B cell (primary cell): Measurements from ENCODE around the gene NUDCD3. TPM values are rescaled to one million over a fixed set of nuclear protein-coding genes. Genes with fewer than 3 reads are reported as not detected.

ENCODE experiments used
- ATAC-seq: fragments of 200-7000 bp; cut with Tn5 transposase; one replicate; pipeline ENCODE4 v1.10.0; 2021; ENCODE audit warnings: low read depth, mild to moderate bottlenecking, moderate number of reproducible peaks, moderate library complexity
- CTCF ChIA-PET: fragments of 350-600 bp; sonication (Branson Sonifier 250); formaldehyde crosslinking; loops from one replicate; lab custom pipeline; 2021; ENCODE audit warnings: antibody characterized with exemption, inconsistent platforms; lab: Charles Lee
- POLR2A ChIA-PET: fragments of 350-600 bp; sonication (Branson Sonifier 250); formaldehyde crosslinking; loops from one replicate; lab custom pipeline; 2021; ENCODE audit warnings: antibody characterized with exemption; lab: Charles Lee
- DNase-seq: peaks from one replicate; pipeline ENCODE4 v3.0.0; 2013
- H2AFZ ChIP-seq: 2 replicates; pipeline ENCODE4 v1.6.1; 2012; ENCODE audit warnings: mild to moderate bottlenecking, low read depth, low read length; ENCODE audit not compliant: insufficient read depth, poor library complexity, severe bottlenecking
- H3K27ac ChIP-seq, 2 donors: 1 replicate in 1 of 2; 2 replicates in 1 of 2; pipeline ENCODE4 v1.5.1; 2012 to 2013; ENCODE audit warnings: low read length in 2 of 2, mild to moderate bottlenecking in 2 of 2, moderate library complexity in 1 of 2
- H3K27me3 ChIP-seq, 4 experiments: fragments of 200-600 bp in 1 of 4; sonication (generic) in 1 of 4; replicated peaks in 1 of 4; 1 replicate in 2 of 4; 2 replicates in 2 of 4; pipeline versions ENCODE4 v1.6.1 to v1.7.0; 2013 to 2016; ENCODE audit warnings: low read length in 3 of 4, mild to moderate bottlenecking in 2 of 4, mixed read lengths in 1 of 4, moderate library complexity in 1 of 4; ENCODE audit not compliant: insufficient read depth in 4 of 4, control insufficient read depth in 3 of 4; ENCODE audit errors: control extremely low read depth in 1 of 4
- H3K36me3 ChIP-seq, 2 experiments: replicated peaks in 1 of 2; 1 replicate in 1 of 2; 2 replicates in 1 of 2; pipeline versions ENCODE4 v1.6.1 to v1.7.1; 2013; ENCODE audit warnings: low read length in 1 of 2; ENCODE audit not compliant: insufficient read depth in 2 of 2, control insufficient read depth in 1 of 2; ENCODE audit errors: control extremely low read depth in 1 of 2, extremely low read depth in 1 of 2
- H3K4me1 ChIP-seq, 2 donors: fragments of 200-600 bp in 1 of 2; sonication (generic) in 1 of 2; 1 replicate in 1 of 2; 2 replicates in 1 of 2; pipeline versions ENCODE4 v1.5.1 to v1.6.1; 2013 to 2017; ENCODE audit warnings: low read length in 2 of 2; ENCODE audit not compliant: control insufficient read depth in 2 of 2, insufficient read depth in 2 of 2
- H3K4me2 ChIP-seq: replicated peaks from 2 replicates; pipeline ENCODE3; 2012; ENCODE audit warnings: mild to moderate bottlenecking, low read depth, low read length; ENCODE audit not compliant: poor library complexity, severe bottlenecking
- H3K4me3 ChIP-seq, 5 experiments: fragments of 200-600 bp in 1 of 5; sonication (generic) in 1 of 5; 1 replicate in 3 of 5; 2 replicates in 2 of 5; pipeline versions ENCODE4 v1.5.1 to v1.7.0; 2011 to 2016; ENCODE audit warnings: low read length in 4 of 5, mild to moderate bottlenecking in 4 of 5, low read depth in 2 of 5, control low read depth in 1 of 5, moderate library complexity in 1 of 5; ENCODE audit not compliant: insufficient read depth in 1 of 5; ENCODE audit errors: control extremely low read depth in 1 of 5, extremely low read depth in 1 of 5
- H3K79me2 ChIP-seq: fragments of 200-600 bp; sonication (generic); one replicate; pipeline ENCODE4 v1.6.0; 2016; ENCODE audit warnings: low read length; ENCODE audit not compliant: control insufficient read depth, insufficient read depth
- H3K9ac ChIP-seq: fragments of 200-600 bp; sonication (generic); 2 replicates; pipeline ENCODE4 v1.6.1; 2017; ENCODE audit warnings: mild to moderate bottlenecking, low read length, moderate library complexity
- H3K9me3 ChIP-seq, 3 donors: one replicate each; pipeline versions ENCODE4 v1.6.1 to v1.7.1; 2013; ENCODE audit warnings: low read length in 2 of 3; ENCODE audit not compliant: control insufficient read depth in 2 of 3, insufficient read depth in 1 of 3; ENCODE audit errors: control extremely low read depth in 1 of 3
- H4K20me1 ChIP-seq: 2 replicates; pipeline ENCODE4 v1.6.0; 2012; ENCODE audit warnings: mild to moderate bottlenecking, low read length; ENCODE audit not compliant: insufficient read depth, control insufficient read depth, poor library complexity, severe bottlenecking
- H3K27ac Mint-ChIP-seq: one replicate; pipeline ENCODE4 v1.8.0; 2021; ENCODE audit warnings: mixed read lengths
- H3K27me3 Mint-ChIP-seq: one replicate; pipeline ENCODE4 v1.8.0; 2021; ENCODE audit warnings: mixed read lengths
- H3K4me1 Mint-ChIP-seq: one replicate; pipeline ENCODE4 v1.8.0; 2021; ENCODE audit warnings: mixed read lengths
- H3K4me3 Mint-ChIP-seq: one replicate; pipeline ENCODE4 v1.8.0; 2021; ENCODE audit warnings: mixed read lengths
- H3K9me3 Mint-ChIP-seq: one replicate; pipeline ENCODE4 v1.8.0; 2022; ENCODE audit warnings: mixed read lengths; ENCODE audit not compliant: insufficient read depth
- CTCF ChIP-seq: fragments of 200-600 bp; IDR thresholded peaks from one replicate; pipeline ENCODE4 v1.8.0; 2022; ENCODE audit warnings: antibody characterized with exemption, mild to moderate bottlenecking
- EZH2 ChIP-seq: IDR thresholded peaks from 2 replicates; pipeline ENCODE4 v1.6.1; 2012; ENCODE audit warnings: borderline replicate concordance, low read depth, mild to moderate bottlenecking, moderate library complexity, low read length; ENCODE audit not compliant: insufficient read depth, poor library complexity, severe bottlenecking
- WGBS: methylation state at CpG from one replicate; pipeline ENCODE4 v1.1.5; 2013; ENCODE audit warnings: missing lambda C conversion rate; ENCODE audit not compliant: insufficient coverage; 5-methylcytosine and 5-hydroxymethylcytosine counted together
- intact Hi-C: fragments of 100-400 bp; cut with micrococcal nuclease; formaldehyde crosslinking; loops from one replicate; pipeline ENCODE4 v1.10.0; 2022
- polyA plus RNA-seq: library from polyadenylated mRNA; depleted of rRNA; stranded (reverse); fragments of >200 nt; gene quantifications from 2 replicates; pipeline ENCODE4 v1.2.3, GENCODE V29; 2012
- total RNA-seq, 2 donors: library from RNA; stranded (reverse); fragments of 120-200 nt in 1 of 2; gene quantifications; 1 replicate in 1 of 2; 2 replicates in 1 of 2; pipeline versions ENCODE4 v1.2.3 to v1.2.4, GENCODE V29; 2013 to 2022

Gene NUDCD3
- total and polyA plus RNA-seq, 2 donors (not counting 1 experiment from before 2014, with no cell fraction given), result 29.8 to 101 TPM

GRCh38 chr7:44368885-44369284, 121.6 kb downstream of the NUDCD3 start:
- no peak for ATAC-seq
- no CpG with 5 or more reads among the region's 1 CpG for WGBS
- intact Hi-C loops, result no loop called here
- Histone ChIP-seq H3K27me3 (peaks cover 0 to 20% (median 3%) of the 10 kb centered on the region in 4 experiments), H3K4me1 (no peaks in the 10 kb centered on the region), H3K4me2 (no peak overlapping the region), H2AFZ (no peak overlapping the region), H3K79me2 (no peaks in the 10 kb centered on the region), H3K4me3 (no peak overlapping the region), H3K27ac (no peak overlapping the region), H3K36me3 (no peaks in the 10 kb centered on the region), H4K20me1 (no peaks in the 10 kb centered on the region), H3K9ac (no peak overlapping the region), H3K9me3 (peaks cover 0 to 7% (median 4%) of the 10 kb centered on the region in 3 donors)
- peaks cover 2% of the 10 kb centered on the region for H3K9me3 Mint-ChIP-seq
- ChIA-PET CTCF (no interaction called here), POLR2A (no interaction called here)
- no peak for DNase-seq
- H3K27me3 Mint-ChIP-seq, result peaks cover 35% of the 10 kb centered on the region
- no peaks in the 10 kb centered on the region for H3K4me1 Mint-ChIP-seq
- no peak overlapping the region for H3K27ac Mint-ChIP-seq
- TF ChIP-seq CTCF, result no peak
- no peak for TF ChIP-seq EZH2
- H3K4me3 Mint-ChIP-seq, result no peak overlapping the region

- Mint-ChIP-seq H3K27ac (no peak overlapping the region), H3K9me3 (peaks cover 2% of the 10 kb centered on the region), H3K27me3 (peaks cover 34% of the 10 kb centered on the region), H3K4me1 (no peaks in the 10 kb centered on the region), H3K4me3 (no peak overlapping the region)
- Histone ChIP-seq H4K20me1 (no peaks in the 10 kb centered on the region), H3K9ac (no peak overlapping the region), H3K4me1 (no peaks in the 10 kb centered on the region), H3K9me3 (peaks cover 0 to 7% (median 4%) of the 10 kb centered on the region in 3 donors), H2AFZ (no peak overlapping the region), H3K27me3 (peaks cover 0 to 20% (median 3%) of the 10 kb centered on the region in 4 experiments), H3K36me3 (no peaks in the 10 kb centered on the region), H3K4me2 (no peak overlapping the region), H3K79me2 (no peaks in the 10 kb centered on the region), H3K4me3 (no peak overlapping the region), H3K27ac (no peak overlapping the region)
- DNase-seq (no peak), ATAC-seq (no peak)
- ChIA-PET POLR2A (no interaction called here), CTCF (no interaction called here)
- TF ChIP-seq CTCF, result no peak
- no peak for TF ChIP-seq EZH2
- intact Hi-C loops, result no loop called here
Observed at GRCh38 chr7:44368455-44368854, 122.0 kb downstream of the NUDCD3 start.
